GM11168 (cell line): ENCODE measurements around the gene LAMB3.

Source experiments
- in situ Hi-C: fragments of 300-500 bp; cut with MboI; formaldehyde crosslinking; loops from one replicate; pipeline ENCODE4 v1.12.0; 2022; ENCODE audit warnings: low sequenced_read_pairs; ENCODE audit not compliant: unreplicated experiment

The LAMB3 gene

DNA sequence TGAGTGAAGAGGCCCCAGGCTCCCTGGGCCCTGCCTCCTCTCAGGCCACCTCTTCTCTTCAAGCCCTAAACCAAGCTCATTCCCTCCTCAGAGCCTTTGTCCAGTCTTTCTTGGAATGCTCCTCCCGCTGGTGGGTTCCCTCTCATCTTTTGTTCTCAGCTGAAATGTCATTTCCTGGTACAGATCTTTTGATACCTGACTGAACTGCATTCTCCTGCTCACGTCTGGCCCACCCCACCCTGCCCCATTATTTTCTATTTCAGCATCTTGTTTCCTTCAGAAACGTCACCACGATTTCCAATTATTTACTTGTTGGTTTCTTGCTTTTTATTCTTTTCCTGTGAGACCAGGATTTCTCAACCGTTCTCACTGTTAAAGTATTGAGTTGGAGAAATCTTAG, 16.4 kb downstream of the LAMB3 start:
- in situ Hi-C loops = no loop called here

DNA sequence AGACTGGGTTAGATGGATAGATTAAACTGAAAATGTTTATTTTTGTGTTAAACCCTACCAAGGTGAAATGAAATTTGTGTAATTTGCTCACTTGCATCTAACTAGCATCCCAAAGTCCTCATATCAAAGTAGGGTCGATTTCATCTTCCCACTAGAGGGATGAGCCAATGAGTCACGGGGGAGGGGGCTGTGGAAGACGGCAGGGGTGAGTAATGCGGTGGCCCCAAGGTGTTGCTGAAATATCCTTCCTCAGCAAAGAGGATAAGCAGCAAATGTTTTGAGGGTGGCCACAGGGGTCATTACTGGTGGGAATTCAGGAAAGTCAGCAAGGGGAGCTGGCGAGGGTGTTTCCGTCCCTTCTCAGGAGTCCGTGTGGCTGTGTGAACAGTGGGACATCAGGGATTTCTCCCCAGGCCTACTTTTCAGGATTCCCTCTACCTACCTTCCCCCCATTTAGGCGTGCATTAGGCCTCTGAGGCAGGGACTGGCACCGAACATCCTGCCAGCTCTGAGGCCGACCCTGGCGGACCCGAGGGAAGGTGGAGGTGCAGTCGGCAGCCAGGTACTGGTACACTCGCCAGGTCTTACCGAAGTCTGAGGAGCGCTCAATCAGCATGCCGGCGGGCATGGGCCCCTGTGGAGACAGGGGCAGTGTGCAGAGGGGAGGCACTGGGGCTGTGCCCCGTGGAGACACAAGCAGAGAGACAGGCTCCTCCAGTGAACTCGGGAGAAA, 18.1 kb downstream of the LAMB3 start:
- in situ Hi-C loops = loop anchor here (5.0 kb wide), 1 partner anchor 42 kb away; no protein-coding TSS in a partner anchor

DNA sequence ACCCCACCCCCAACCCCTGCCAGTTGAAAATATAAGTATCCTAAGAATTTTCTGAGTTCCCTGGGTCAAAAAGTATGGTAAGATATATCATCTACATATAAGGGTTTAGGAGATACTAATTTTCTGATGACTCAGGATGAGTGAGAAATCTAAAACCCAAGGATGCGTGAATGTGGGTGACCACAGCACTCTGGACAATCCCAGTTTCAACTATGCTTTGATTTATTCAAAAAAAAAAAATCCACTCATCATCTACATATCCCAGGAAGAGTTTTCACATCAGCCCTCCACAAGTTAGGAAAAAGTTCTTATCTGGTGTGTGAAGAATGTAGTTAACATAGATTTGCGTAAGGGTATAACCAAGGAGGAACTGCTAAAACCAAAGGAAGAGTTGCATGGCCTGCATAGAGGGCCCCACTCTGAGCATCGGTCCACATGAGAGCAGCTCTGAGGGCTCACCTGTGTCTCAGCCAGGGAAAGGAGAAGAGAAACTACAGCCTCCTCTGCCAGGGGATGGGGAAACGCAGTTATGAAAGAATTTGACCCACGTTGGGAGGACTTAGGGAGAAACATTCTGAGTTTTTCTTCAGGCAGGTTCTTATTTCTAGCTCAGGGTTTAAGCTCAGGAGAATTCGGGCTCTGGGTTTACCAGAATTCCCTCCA, 18.8 kb downstream of the LAMB3 start:
- in situ Hi-C loops = loop anchor here (5.0 kb wide), 1 partner anchor 41 kb away; no protein-coding TSS in a partner anchor

DNA sequence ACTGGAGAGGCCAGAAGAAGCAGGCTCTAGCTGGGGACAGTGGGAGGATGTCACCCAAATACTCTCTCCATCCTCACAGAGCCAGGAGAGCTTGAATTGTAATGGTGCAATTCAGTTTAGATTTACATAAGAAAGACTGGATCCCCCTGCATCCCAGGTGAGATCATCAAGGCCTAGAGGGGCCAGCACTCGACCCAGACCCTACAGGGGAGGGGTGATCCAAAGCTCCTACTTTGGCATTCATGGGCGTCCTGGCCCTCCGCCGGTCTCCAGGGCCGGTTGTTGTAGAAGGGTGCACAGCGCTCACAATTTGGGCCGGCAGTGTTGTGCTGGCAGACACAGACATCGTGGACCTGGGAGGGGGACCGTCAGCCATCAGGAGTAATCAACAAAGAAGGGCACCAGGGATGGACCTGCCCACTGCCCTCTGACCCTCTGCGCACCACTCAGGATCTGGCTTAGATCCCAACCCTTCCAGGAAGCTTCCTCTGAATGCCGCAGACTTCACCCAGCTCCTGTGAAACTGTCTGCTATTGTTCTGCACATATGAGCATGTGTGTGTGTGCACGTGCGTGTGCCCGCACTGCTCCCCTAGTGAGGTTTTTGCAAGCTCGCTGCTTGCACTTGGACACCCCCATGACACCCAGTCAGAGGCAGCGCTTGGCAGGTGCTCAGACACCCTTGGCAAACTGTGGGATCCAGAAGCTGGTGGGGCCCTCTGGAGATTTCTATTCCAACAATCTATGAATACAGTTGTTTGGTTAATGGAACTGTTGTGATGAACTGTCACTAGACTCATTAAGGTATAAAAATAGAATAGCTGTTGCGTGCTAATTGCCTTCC, 21.6 kb downstream of the LAMB3 start:
- in situ Hi-C loops = loop anchor here (5.0 kb wide), 1 partner anchor 38 kb away; no protein-coding TSS in a partner anchor

DNA sequence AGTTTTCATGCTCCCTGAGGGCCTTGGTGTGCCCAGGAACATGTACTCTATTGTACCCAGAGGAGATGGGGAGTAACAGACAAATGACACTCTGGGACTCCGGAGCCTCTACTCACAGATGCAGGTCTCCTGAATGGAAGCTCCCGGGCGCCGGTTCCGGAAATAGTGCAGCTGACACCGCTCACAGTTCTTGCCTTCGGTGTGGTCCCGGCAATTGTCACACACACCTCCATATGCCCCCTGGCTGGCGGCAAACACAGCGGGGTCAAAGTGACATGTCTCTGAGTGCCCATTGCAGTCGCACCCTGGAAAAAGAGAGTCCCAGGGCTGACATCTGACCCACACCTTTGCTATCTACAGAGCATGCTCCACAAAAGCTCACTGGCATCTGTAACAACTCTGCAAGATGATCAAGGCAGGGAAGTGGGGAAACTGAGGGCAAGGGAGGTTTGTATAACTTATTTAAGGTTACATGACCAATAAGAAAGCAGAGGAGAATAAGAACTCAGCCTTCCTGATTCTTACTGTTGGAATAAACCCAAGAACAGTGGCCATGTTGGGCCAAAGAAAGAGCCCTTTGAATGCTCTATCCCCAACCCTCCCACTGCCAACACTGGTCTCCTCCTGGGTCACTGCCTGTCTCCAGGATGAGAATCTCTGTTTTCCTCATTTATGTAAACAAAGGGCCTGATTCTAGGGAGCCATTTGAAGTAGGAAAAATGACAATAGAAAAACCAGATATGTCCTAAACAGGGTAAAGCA, 22.4 kb downstream of the LAMB3 start:
- in situ Hi-C loops = loop anchor here (5.0 kb wide), 1 partner anchor 38 kb away; no protein-coding TSS in a partner anchor

DNA sequence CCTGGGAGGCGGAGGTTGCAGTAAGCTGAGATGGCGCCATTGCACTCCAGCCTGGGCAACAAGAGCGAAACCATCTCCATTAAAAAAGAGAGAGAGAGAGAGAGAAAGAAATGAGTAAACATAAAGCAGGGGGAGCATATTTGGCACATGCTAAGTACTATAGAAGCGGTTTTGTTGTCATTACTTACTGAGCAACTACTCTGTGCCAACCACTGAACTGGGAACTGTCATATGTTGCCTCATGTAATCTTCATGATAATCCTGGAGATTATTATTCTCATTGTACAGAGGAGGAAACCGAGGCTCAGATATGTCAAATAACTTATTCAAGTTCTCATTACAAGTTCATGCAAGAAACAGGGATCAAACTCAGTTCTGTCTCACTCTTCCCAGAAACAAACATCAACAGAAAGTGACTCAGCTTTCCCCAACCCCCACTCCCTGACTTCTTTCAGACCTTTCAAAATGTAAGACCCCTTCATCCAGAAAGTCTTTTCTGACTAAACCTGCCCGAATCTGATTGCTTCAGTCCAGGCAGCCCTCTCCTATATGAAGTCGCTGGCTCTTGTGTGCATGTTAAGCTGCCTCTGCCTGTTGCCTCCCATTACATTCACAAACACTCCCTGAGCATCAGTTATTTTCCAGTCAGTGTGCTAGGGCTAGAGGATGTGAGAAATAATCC, 23.5 kb downstream of the LAMB3 start:
- in situ Hi-C loops = no loop called here

DNA sequence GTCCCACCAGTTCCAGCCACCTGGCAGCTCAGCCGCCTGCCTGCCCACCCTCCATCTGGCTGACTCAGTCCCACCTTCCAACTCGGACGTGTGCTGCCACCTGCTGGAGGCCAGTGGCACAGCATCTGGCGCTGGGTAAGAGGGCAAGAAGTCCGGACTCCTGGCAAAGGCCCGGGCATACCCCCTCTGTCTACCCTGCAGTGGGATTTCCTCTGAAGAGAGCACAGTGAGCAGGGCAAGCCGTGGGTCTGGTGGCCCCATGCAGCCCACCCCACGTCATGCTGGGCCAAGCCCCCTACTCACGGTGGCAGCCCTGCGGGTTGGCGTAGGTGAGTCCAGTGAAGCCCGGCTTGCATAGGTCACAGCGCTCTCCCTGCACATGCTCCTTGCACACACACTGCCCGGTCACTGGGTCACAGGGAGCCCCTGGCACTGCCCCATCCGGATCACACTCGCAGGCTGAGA, 24.5 kb downstream of the LAMB3 start:
- in situ Hi-C loops = no loop called here

DNA sequence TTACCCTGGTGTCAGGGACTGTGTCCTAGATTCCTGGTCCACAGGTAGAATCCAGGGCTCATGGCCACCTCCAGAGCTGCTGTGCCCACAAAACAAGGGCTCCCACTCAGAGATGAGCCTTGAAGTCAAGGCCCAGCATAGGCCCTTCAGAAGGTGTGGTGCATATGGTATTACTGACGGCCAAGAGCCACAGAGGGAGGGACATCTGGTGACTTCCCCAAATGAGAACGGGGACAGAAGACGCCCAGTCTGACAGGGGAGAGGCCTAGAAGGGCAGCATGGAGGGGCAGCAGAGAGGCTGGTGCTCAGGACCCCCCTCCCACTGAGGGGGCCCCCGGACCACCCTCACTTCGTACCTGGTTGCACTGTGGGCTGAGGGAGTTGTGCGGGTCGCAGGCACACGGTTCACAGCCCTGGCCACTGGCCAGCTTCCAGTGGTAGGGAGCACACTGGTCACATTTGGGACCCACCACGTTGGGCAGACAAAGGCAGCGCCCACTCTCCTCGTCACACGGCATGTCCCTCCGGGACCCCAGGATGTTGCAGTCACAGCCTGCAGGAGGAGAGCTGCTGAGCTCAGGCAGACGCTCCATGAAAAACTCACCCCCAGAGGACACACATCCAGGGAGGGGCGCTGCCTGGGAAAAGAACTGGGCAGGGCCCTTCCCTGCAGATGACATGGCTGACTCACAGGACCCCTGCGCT, 25.0 kb downstream of the LAMB3 start:
- in situ Hi-C loops = no loop called here

DNA sequence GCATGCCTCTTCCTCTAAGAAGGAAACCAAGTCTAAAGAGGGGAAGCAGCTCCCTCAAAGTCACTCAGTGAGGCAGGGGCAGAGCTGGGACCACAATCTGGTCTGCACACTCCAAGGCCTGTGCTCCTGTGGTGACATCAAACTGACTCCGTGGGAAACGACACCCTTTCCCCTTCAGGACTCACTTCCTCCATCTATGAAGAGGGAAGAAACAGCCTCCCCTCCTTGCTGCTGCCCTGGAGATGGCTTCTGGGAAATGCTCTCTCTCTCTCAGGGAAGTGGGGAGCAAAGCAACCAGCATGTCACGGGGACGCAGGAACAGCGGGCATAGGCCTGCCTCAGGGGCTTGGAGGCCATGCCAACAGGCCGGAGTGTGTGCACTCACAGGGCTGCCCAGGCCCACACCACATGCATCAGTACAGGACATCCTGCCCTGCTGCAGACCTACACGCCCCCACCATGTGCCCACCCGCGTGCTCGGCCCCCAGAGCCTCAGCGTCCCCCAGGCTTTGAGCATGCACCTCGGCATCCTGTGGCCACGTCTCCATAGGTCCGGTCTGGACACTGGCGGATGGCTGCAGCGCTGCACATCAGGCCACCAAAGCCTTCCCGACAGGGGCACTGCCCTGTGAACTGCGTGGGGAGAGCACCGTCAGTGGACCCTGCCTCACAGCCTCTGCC, 25.7 kb downstream of the LAMB3 start:
- in situ Hi-C loops = no loop called here

DNA sequence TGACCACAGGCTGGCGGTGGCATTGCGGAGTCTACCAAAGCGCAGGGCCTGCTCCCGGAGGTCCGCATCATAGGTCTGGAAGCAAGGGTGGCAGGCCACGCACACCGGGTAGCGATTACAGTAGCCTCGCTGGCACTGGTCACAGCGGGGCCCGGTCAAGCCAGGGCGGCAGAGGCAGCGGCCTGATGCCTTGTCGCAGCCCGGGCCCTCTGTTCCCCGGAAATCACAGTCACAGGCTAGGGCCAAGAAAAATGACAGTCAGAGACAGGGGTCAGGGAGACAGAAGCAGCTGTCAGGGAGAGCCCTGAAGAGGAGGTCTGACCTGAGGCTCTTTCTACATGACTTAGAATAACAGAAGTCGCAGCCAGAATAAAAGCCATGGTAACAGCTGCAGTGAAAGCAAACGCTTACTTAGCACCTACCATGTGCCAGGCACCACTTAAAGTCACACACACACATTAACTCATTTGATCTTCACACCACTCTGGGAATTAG, 26.4 kb downstream of the LAMB3 start:
- in situ Hi-C loops = no loop called here

DNA sequence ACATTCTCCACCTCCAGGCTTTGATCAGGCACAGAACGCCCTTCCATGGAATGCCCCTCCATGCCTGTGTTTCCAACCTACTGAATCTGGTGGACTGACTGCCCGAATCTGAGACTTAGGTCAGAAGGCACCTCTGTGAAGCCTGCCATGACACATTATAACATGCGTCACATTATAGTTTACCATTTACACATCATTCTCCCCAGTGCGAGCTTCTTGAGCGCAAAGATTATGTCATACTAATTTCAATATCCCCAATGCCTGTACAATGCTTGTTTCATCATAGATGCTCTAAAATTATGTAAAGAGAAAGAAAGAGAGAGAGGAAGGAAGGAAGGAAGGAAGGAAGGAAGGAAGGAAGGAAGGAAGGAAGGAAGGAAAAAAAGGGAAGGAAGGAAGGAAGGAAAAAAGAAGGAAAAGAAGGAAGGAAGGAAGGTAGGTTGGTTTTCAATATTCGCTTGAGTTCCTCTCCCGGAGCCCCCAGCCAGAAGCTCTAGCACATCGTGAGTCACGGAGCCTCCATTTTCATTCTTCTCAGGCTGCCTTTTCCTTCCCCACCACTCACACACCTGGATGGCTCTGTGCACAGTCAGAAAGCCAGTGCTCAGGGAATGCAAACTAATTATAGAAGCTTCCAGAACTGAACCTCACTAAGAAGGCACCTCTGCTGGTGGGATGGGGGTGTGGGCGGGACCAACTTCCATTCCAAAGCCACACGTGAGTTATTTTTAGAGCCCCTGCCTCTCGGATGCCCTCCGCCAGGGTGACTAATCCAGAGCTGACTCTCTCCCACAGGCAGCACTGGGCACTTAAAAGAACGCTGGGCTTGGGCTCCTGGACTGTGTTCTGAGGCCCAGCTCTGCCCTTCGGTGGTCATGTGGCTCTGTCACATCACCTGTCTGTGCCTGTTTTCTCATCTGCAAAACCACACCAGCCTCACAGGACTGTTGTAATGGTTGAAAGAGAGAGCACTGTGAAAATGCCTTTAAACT, 27.4 kb downstream of the LAMB3 start:
- in situ Hi-C loops = no loop called here

DNA sequence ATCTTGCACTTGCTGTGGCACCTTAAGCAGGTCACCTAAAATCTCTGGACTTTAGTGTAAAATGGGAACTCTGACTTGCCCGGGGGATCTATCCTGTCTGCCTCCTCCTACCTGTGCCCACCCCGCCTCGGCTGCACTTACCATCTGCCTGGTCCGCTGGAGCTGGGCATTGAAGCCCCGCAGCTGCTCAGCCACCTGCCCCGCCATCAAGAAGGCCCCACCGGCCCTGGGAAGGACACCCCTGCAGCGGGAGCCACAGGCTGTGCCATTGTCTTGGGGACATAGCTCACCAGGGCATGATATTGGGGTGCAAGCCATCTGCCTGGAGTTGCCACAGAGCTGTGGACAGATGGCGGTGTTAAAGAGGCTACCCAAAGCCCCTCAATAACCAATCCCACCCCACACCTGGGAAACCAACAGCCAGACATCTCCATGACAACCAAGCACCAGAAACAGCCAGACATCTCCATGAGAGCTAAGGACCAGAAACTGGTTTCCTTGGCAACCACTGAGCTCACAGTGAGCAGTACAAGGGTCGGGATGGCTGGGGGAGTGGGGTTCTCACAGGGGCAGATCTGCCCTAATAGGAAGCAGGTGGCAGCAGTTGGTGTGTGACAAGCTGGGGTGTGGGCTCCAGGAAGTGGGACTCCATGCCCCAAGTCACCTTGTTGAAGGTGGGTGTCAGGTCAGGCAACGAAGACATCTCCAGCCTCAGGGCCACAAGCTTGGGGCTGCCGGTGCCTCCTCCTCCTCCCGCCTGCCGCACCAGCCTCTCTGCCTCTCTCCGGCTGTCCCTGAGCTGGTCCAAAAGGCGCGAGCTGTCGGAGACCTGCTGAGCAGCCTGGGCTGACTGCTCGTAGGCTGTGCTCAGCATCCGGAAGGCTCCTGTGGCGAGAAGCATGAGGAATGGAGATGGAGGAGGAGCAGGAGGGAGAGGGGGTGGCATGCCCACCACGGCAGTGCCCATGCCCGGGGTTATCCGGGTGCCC, 29.1 kb downstream of the LAMB3 start:
- in situ Hi-C loops = no loop called here

DNA sequence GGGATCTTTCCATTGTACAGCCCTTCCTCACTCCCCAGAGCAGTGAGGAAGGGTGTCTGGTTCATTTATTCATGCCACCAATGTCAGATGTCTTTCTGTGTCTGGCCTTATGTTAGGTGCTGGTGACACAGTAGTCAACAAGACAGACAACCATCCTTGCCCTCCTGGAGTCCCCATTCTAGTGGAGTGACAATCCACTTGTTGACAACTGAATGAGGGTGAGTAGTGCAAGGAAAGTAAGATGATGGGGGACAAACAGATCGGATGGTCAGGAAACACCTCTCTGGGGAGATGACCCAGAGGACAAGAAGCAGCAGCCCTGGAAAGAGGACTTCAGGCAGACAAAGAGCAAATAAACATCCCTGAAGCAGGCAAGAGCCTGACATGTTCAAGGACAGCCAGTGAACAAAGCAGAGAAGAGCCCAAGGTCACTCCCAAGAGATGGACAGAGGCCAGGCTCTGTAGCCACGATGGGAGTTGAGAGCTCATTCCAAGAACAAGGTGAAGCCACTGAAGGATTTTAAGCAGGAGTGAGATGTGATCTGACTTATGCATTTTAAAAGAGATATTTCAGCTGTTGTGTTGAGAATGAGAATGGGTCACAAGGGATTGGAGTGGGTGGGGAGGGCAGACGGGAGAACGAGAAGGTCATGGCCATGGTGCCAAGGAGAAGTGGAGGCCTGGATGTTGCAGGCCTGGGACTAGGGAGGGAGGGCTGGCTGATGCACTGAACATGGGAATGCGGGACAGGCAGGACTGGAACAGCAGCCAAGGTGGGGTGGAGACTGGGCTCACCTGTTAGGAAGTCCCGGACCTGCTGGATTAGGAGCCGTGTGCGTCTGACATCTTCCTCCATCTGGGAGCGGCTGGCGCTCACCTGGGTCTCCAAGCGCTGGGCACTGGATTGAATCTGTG, 30.2 kb downstream of the LAMB3 start:
- in situ Hi-C loops = no loop called here

DNA sequence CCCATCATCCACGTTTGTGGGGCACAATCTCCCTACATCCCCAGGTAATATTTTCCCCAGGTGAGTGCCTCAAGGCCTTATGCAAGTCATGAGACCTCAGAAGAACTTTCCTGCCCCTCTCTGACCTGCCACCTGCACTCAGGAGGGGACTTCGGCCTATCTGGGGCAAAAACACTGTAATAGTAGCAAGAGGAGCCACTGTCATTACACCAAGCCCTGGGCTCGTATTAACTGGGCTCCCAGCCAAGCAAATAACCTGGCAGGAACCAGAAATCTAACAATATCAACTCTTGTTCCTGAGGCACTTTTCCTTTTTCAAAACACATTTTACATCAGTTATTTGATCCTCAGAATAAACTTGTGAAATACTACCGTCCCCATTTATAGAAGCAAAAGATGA, 30.9 kb downstream of the LAMB3 start:
- in situ Hi-C loops = no loop called here

DNA sequence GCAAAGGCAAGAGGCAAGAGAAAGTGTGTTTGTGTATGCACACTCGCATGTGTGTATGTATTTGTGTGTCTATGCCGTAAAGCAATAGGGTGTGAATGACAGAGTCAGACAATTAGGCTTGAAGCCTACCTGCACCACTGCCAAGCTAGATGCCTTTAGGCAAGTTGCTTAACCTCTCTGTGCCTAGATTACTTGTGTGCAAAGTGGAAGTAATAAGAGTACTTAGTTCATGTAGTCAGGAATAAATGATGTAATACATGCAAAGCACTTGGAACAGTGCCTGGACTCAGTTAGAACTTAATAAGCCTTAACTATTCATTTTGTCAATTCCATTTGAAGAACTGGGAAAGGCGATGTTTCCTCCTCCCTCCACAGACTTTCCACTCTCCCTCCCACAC, 31.7 kb downstream of the LAMB3 start:
- in situ Hi-C loops = no loop called here
